ENCODE data around the gene HTR4.

HTR4 gene

GRCh38 chr5:148607406-148607805, 46.9 kb downstream of the HTR4 start:
- no peak for DNase-seq (ENCODE audit: low read depth)

DNA sequence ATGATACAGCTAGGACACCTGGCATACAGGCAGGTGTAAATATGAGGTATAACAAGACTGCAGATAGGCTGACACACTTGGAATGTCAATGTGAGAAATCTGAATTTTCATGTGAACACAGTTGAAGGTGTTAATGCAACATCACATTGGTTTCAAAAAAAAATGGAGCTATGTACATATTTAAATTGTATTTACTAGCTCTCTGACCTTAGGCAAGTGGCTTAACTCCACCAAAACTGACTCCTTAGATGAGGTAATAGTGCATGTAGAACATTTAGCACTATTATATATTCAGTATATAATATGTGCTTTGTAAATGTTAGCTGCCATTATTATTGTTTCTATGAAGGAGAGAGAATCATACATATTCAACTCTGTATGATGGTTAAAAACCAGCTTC, 48.0 kb downstream of the HTR4 start:
- DNase-seq (ENCODE audit: low read depth) = no peak

DNA sequence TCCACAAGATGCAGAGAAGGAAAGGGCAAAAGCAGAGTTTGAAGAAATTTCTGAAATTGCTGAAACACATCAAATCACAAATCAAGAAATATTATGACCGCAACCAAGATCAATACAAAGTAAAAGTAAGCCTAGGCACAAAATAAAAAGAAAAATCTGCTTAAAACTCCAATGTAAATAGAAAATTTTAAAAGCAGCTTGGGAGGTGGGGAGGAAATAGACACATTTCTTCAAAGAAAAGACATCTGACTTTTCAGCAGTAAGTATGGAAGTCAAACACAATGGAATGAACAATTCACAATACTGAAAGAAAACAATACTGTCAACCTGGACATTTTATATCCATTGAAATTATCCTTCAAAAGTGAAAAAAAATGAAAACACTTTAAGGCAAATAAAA, 55.1 kb downstream of the HTR4 start:
- DNase-seq (ENCODE audit: low read depth) = no peak

DNA sequence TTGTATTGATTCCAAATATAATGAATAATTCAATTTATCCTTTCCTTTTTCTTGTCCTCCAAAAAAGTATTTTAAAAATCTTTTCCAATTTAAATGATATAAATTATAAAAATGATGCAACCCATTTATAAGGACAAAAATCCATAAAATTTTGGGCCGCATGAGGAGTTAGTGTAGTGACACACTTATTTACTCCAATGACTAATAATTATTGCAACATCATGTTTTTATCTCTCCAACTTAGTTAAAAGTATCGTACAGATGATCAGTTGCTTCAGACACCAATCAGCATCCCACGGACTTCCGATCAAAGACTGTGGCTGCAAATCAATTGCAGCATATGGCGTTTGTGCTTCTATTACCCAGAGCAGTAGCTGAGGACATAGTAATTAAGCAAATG, 58.6 kb downstream of the HTR4 start:
- DNase-seq (ENCODE audit: low read depth) = no peak

DNA sequence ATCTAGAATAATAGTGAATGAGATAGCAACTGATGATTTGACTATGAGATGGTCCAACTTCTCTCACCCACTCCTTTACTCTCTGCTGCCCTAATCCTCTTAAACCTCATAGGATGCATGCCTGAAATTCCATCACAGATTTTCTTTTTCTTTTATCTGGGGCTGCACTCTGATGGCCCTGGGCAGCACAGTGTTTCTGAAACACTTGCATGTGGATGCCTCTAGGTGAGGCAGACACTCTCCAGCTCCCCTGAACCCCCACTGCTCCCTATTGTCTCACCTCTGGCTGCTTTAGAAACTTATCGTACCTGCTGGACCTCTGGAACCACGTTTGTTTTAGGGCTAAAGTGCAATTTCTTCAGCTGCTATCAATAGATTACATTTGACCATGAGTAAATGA, 67.5 kb downstream of the HTR4 start:
- no peak for DNase-seq (ENCODE audit: low read depth)

GRCh38 chr5:148585988-148586387, 68.3 kb downstream of the HTR4 start:
- DNase-seq (ENCODE audit: low read depth) = no peak

DNA sequence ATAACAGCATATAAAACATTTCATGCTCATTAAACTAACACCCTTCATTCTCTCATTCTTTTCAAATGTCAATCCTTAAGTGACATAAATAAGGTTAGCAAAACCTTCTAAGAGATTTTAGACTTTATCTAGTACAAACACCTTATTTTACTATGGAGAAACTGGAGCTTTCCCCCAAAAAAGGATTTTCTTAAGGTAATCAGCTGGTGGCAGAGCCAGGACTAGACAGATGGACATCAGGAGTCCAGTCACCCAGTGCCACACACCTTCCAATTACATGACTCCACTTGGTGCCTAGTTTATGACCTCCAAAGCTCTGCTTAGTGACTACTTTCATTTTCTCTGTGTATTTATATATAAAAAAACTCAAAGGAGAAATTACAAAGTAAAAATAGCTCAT, 70.2 kb downstream of the HTR4 start:
- no peak for DNase-seq (ENCODE audit: low read depth)

DNA sequence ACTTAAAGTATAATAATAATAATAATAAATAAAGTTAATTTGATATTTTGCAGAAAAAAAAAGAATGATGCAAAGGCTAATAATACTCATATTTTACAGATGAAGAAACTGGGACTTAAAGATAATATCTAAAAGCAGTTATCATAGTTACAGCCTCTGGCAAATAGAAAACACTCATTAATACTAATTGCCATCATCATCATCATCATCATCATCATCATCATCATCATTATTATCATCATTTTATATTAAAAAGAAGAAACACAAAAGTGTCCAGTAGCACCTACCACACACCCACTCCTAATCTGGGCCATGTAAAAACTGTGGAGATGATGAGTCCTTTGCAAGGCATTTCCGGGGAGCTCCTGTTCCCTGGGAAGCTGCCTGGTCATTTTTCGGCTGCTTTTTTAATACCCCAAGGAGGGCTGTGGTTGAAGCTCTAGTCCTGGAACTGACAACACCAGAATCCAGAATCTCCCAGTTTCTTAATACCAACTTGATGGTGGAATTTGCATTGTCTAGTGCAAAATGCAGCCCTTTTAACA, 70.8 kb downstream of the HTR4 start:
- DNase-seq (ENCODE audit: low read depth) = no peak

DNA sequence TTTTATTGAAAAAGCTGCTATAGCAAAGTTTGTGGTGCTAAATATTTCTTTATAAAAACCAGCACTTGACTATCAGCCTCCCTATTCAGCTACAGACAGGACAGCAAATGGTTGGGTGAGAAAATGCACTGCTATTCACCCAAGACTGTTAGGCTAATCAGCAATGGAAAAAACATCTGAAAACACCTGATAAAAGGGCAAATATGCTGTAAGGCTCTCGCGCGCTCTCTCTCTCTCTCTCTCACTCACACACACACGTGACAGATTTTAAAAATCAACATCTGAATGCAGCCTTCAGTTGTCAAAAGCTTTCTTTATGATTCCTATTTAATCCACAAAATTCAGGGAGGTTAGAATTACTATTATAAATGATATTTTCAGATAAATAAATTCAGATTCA, 80.2 kb downstream of the HTR4 start:
- DNase-seq (ENCODE audit: low read depth) = no peak

DNA sequence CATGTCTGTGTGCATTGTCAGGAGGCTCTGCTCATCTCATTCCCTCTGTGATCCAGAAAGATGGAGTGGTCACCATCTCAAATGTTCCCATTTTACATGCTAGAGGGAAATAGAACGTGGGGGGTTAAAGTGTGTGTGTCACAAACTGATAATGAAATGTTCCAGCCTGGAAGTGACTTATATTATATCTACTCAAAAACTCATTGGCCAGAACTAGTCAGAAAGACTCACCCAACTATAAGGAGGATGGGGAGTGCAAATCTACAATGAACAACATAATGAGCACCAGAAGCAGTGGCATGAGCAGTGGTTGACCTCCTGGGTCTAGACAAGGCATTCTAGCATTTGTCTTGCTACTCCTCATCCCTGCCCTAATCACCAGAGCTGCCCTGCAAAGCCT, 81.0 kb downstream of the HTR4 start:
- DNase-seq (ENCODE audit: low read depth) = no peak

DNA sequence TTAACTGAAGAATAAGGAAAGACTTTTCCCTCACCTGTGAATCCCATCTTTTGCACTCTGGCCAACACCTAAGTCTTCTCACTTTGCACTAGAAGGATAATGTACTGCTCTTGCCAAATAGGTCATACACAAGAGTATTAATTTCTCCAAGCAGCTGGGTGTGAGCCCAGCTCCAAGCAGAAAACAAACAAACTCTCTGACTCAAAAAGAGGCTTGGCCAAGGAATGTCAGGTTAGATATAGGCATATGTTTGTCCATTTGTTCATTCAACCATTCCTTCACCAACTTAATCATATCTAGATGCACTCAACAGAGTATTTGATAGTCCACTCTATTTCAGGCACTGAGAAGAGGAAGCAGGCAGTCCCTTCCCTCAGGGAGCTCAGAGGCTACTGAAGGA, 84.4 kb downstream of the HTR4 start:
- no peak for DNase-seq (ENCODE audit: low read depth)

- no peak for DNase-seq (ENCODE audit: low read depth)
Observed at GRCh38 chr5:148565148-148565547, 89.2 kb downstream of the HTR4 start.

- DNase-seq (ENCODE audit: low read depth) = no peak
Observed at GRCh38 chr5:148563021-148563420, 91.3 kb downstream of the HTR4 start.

DNA sequence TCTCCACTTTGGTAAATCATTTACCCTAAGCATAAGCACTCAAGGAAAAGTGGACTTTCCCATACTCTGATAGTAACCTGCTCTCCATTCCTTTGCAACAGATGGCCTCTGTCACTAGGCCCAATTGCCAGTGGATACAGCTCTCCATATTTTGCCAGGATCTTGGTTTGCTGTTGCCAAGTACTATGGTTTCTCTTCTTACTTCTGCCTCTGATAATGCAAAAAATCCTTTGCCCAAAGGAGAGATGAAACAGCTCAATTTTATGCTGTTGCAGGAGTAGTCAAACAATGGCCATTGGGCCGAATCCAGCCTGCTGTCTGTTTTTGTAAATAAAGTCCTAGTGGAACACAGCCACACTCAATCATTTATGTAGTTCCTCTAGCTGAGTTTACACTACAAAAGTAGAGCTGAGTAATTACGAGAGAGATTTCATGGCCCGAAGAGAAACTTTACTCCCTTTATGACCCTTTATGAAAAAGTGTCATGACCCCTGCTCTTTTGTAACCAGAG, 92.5 kb downstream of the HTR4 start:
- no peak for DNase-seq (ENCODE audit: low read depth)

DNA sequence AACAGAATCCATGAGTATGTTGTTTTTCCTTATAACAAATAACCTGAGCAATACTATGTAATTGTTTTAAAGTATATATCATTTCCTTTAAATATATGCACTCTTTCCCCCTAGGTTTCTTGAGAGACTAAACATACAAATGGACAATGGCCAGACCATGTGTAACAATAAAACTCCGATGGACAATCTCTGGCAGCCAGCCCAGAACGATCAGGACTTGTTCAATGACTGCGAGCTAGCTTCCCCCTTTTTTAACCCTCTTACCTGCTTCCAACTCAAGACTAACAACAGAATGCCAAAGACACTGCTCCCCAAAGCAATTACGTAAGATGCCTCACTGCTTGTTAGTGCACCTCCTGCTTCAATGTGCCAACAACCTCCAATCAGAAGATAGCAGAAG, 94.9 kb downstream of the HTR4 start:
- no peak for DNase-seq (ENCODE audit: low read depth)

GRCh38 chr5:148558892-148559291, 95.4 kb downstream of the HTR4 start:
- DNase-seq (ENCODE audit: low read depth) = no peak

DNA sequence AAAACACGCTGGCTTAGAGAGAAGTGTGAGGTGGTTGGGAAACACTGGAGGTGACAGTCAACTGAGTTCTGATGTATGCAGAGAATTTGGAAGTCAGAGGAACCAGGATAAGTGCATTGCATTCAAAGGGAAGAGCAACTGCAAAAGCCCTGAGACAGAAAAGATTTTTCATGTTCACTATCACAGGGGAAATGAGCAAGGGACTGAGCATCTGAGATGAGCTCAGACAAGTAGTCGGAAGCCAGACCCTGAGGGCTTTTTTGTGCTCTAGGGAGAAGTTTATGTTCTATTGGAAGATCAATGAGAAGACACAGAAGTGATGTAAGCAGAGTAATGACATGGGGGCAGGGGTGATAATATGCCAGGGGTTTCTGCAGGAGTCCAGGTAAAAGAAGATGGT, 97.5 kb downstream of the HTR4 start:
- DNase-seq (ENCODE audit: low read depth) = no peak

- no peak for DNase-seq (ENCODE audit: low read depth)
Observed at GRCh38 chr5:148554621-148555020, 99.7 kb downstream of the HTR4 start.

GRCh38 chr5:148543727-148544126, 110.6 kb downstream of the HTR4 start:
- no peak for DNase-seq (ENCODE audit: low read depth)

GRCh38 chr5:148542812-148543211, 111.5 kb downstream of the HTR4 start:
- no peak for DNase-seq (ENCODE audit: low read depth)

- DNase-seq (ENCODE audit: low read depth) = no peak
Observed at GRCh38 chr5:148541054-148541835, 113.1 kb downstream of the HTR4 start.

- DNase-seq (ENCODE audit: low read depth) = no peak
Observed at GRCh38 chr5:148540647-148541046, 113.7 kb downstream of the HTR4 start.

DNA sequence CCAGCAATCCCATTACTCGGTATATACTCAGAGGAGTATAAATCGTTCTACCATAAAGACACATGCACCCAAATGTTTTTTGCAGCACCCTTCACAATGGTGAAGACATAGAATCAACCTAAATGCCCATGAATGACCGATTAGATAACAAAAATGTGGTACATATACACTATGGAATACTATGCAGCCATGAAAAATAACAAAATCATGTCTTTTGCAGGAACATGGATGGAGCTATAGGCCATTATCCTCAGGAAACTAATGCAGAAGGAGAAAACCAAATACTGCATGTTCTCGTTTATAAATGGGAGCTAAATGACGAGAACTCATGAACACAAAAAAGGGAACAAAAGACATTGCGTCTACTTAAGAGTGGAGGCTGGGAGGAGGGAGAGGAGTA, 114.5 kb downstream of the HTR4 start:
- DNase-seq (ENCODE audit: low read depth) = no peak

DNA sequence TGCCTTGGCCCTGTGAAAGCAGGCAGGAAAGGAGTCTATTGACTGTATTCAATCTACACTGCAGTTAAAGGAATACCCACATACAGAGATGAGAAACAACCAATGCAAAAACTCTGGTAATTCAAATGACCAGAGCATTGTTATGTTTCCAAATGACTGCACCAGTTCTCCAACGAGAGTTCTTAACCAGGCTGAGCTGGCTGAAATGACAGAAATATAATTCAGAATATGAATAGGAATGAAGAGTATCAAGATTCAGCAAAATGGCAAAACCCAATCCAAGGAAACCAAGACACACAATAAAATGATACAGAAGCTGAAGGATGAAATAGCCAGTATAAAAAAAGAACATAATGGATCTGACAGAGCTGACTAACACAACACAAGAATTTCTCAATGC, 119.1 kb downstream of the HTR4 start:
- no peak for DNase-seq (ENCODE audit: low read depth)
